SU-DHL-6 (cell line): ENCODE data around the gene CC2D1A.

Source experiments
- H2AFZ ChIP-seq: fragments of 200-600 bp; sonication (generic); 2 replicates; pipeline ENCODE4 v1.6.1; 2014; ENCODE audit warnings: low read depth, mild to moderate bottlenecking, moderate library complexity, mixed read lengths, antibody characterized with exemption, low read length; ENCODE audit not compliant: severe bottlenecking
- H3F3A ChIP-seq: fragments of 200-600 bp; shearing (Covaris generic); 2 replicates; pipeline ENCODE4 v1.6.0; 2016; ENCODE audit warnings: antibody characterized with exemption, mild to moderate bottlenecking; ENCODE audit not compliant: insufficient read depth
- H3K27ac ChIP-seq: fragments of 200-600 bp; sonication (generic); 2 replicates; pipeline ENCODE4 v1.5.1; 2016; ENCODE audit warnings: low read depth, mild to moderate bottlenecking, low read length, moderate library complexity, mixed read lengths
- H3K27me3 ChIP-seq: fragments of 200-600 bp; sonication (generic), shearing (Covaris generic); 2 replicates; pipeline ENCODE4 v1.6.0; 2014; ENCODE audit warnings: mild to moderate bottlenecking, low read length
- H3K36me3 ChIP-seq: fragments of 200-600 bp; sonication (generic); 2 replicates; pipeline ENCODE4 v1.6.1; 2014; ENCODE audit warnings: mild to moderate bottlenecking, low read length, mixed read lengths
- H3K4me2 ChIP-seq: fragments of 300-600, 200-600 bp; shearing (Covaris generic), sonication (generic); 2 replicates; pipeline ENCODE4 v1.6.0; 2014; ENCODE audit warnings: low read length, low read depth, mild to moderate bottlenecking; ENCODE audit not compliant: poor library complexity, severe bottlenecking
- H3K4me3 ChIP-seq: fragments of 200-600 bp; sonication (generic); 2 replicates; pipeline ENCODE4 v1.5.1; 2014; ENCODE audit warnings: antibody characterized with exemption, low read length, mild to moderate bottlenecking, mixed read lengths; ENCODE audit not compliant: insufficient read depth, poor library complexity, severe bottlenecking
- H3K79me2 ChIP-seq: fragments of 200-600 bp; sonication (generic); 2 replicates; pipeline ENCODE4 v1.6.1; 2014; ENCODE audit warnings: mild to moderate bottlenecking, low read length, moderate library complexity; ENCODE audit not compliant: insufficient read depth
- H3K9ac ChIP-seq: fragments of 200-600 bp; sonication (generic); 2 replicates; pipeline ENCODE4 v1.7.0; 2014; ENCODE audit warnings: mild to moderate bottlenecking, low read length
- H3K9me2 ChIP-seq: fragments of 200-600 bp; sonication (generic); replicated peaks from 2 replicates; pipeline ENCODE4 v1.6.1; 2014; ENCODE audit warnings: low read length; ENCODE audit not compliant: insufficient read depth
- H3K9me3 ChIP-seq: fragments of 200-600 bp; sonication (generic); 2 replicates; pipeline ENCODE4 v1.6.1; 2014; ENCODE audit warnings: low read length, mixed read lengths; ENCODE audit not compliant: insufficient read depth
- H4K20me1 ChIP-seq: fragments of 200-600 bp; sonication (generic); 2 replicates; pipeline ENCODE4 v1.6.1; 2014; ENCODE audit warnings: low read depth, mild to moderate bottlenecking, antibody characterized with exemption, low read length, moderate library complexity, mixed read lengths
- CTCF ChIP-seq: fragments of 200-600 bp; sonication (generic); IDR thresholded peaks from one replicate; pipeline ENCODE4 v1.5.1; 2017; ENCODE audit warnings: antibody characterized with exemption, mild to moderate bottlenecking, low read length, moderate library complexity; ENCODE audit not compliant: insufficient read depth, poor library complexity, severe bottlenecking
- EZH2phosphoT487 ChIP-seq: fragments of 200-600 bp; sonication (generic), shearing (Covaris generic); conservative IDR thresholded peaks from 2 replicates; pipeline ENCODE4 v1.6.1; 2018; ENCODE audit warnings: mild to moderate bottlenecking, antibody characterized with exemption, low read length, moderate library complexity, mixed read lengths

CC2D1A gene

GRCh38 chr19:13864046-13864666 lies 41.8 kb upstream of the CC2D1A start:
- H3K36me3 ChIP-seq, result no peaks in the 10 kb centered on the region
- no peaks in the 10 kb centered on the region for H3K9me3 ChIP-seq
- H3K9ac ChIP-seq, result no peak overlapping the region
- H4K20me1 ChIP-seq, result no peaks in the 10 kb centered on the region
- H3F3A ChIP-seq, result no peaks in the 10 kb centered on the region
- H3K4me3 ChIP-seq, result no peak overlapping the region
- no peak overlapping the region for H3K4me2 ChIP-seq
- no peak overlapping the region for H2AFZ ChIP-seq
- H3K27ac ChIP-seq, result no peak overlapping the region
- TF ChIP-seq CTCF, result no peak
- no peak for TF ChIP-seq EZH2phosphoT487
- H3K79me2 ChIP-seq, result no peaks in the 10 kb centered on the region
- no peaks in the 10 kb centered on the region for H3K27me3 ChIP-seq
- no peaks in the 10 kb centered on the region for H3K9me2 ChIP-seq

GRCh38 chr19:13864667-13865570 lies 41.1 kb upstream of the CC2D1A start:
- Histone ChIP-seq H3F3A (no peaks in the 10 kb centered on the region), H3K4me3 (no peak overlapping the region)

GRCh38 chr19:13865571-13866462 lies 40.2 kb upstream of the CC2D1A start:
- H3F3A ChIP-seq, result no peaks in the 10 kb centered on the region
- no peaks in the 10 kb centered on the region for H3K9me3 ChIP-seq
- no peak overlapping the region for H3K27ac ChIP-seq
- H2AFZ ChIP-seq, result no peak overlapping the region
- no peaks in the 10 kb centered on the region for H4K20me1 ChIP-seq
- H3K9ac ChIP-seq, result no peak overlapping the region
- H3K4me3 ChIP-seq, result no peak overlapping the region
- H3K79me2 ChIP-seq, result no peaks in the 10 kb centered on the region
- H3K36me3 ChIP-seq, result no peaks in the 10 kb centered on the region
- no peaks in the 10 kb centered on the region for H3K9me2 ChIP-seq
- no peak for TF ChIP-seq EZH2phosphoT487
- no peak for TF ChIP-seq CTCF
- no peaks in the 10 kb centered on the region for H3K27me3 ChIP-seq
- no peak overlapping the region for H3K4me2 ChIP-seq

More at GRCh38 chr19:13864667-13865570, 41.1 kb upstream of the CC2D1A start:
- Histone ChIP-seq H3K36me3 (no peaks in the 10 kb centered on the region), H3K9me2 (no peaks in the 10 kb centered on the region), H3K9ac (no peak overlapping the region), H3K4me2 (no peak overlapping the region), H3K27ac (no peak overlapping the region), H2AFZ (no peak overlapping the region), H4K20me1 (no peaks in the 10 kb centered on the region), H3K27me3 (no peaks in the 10 kb centered on the region), H3K9me3 (no peaks in the 10 kb centered on the region), H3K79me2 (no peaks in the 10 kb centered on the region)
- TF ChIP-seq EZH2phosphoT487 (no peak), CTCF (no peak)
